HG03558 (cell line): ENCODE measurements around the gene CIAO2A.
"Not testable (repeated sequence)": the region's sequence is repeated elsewhere in the genome, so short reads cannot be mapped to it uniquely, and the experiment has no call there.

Source experiments
- ATAC-seq: cut with Tn5 transposase; IDR thresholded peaks from one replicate; pipeline ENCODE4 v1.9.1; 2021; ENCODE audit warnings: moderate number of reproducible peaks; ENCODE audit not compliant: unreplicated experiment; ENCODE audit errors: extremely low read depth

Gene CIAO2A

GRCh38 chr15:64072812-64073211, 20.8 kb downstream of the CIAO2A start:
- no peak for ATAC-seq

- ATAC-seq: no peak
Observed at GRCh38 chr15:64071931-64072765, 21.5 kb downstream of the CIAO2A start.

- ATAC-seq: no peak
Observed at GRCh38 chr15:64070965-64071851, 22.4 kb downstream of the CIAO2A start.

- ATAC-seq: no peak
Observed at GRCh38 chr15:64070106-64070505, 23.5 kb downstream of the CIAO2A start.

GRCh38 chr15:64068133-64068532, 25.5 kb downstream of the CIAO2A start:
- no peak for ATAC-seq

- ATAC-seq: no peak
Observed at GRCh38 chr15:64067564-64068030, 26.0 kb downstream of the CIAO2A start.

- ATAC-seq: no peak
Observed at GRCh38 chr15:64066451-64066850, 27.2 kb downstream of the CIAO2A start.

GRCh38 chr15:64060716-64061115, 32.9 kb downstream of the CIAO2A start:
- ATAC-seq: no peak

GRCh38 chr15:64059104-64059503, 34.5 kb downstream of the CIAO2A start:
- ATAC-seq: not testable (repeated sequence)

- no peak for ATAC-seq
Observed at GRCh38 chr15:64058279-64058678, 35.4 kb downstream of the CIAO2A start.

GRCh38 chr15:64053674-64054073, 40.0 kb downstream of the CIAO2A start:
- ATAC-seq: not testable (repeated sequence)

GRCh38 chr15:64052925-64053491, 40.6 kb downstream of the CIAO2A start:
- ATAC-seq: no peak

- no peak for ATAC-seq
Observed at GRCh38 chr15:64051407-64052259, 42.0 kb downstream of the CIAO2A start.

GRCh38 chr15:64051093-64051402, 42.6 kb downstream of the CIAO2A start:
- no peak for ATAC-seq

GRCh38 chr15:64050281-64051092, 43.2 kb downstream of the CIAO2A start:
- no peak for ATAC-seq

- ATAC-seq: no peak
Observed at GRCh38 chr15:64048781-64049460, 44.7 kb downstream of the CIAO2A start.

- no peak for ATAC-seq
Observed at GRCh38 chr15:64046421-64047153, 47.1 kb downstream of the CIAO2A start, which contains the start of gene DAPK2. Gene DAPK2 (minus strand): TSS chr15:64046485. CDS start chr15:64040261, 6,224 bp downstream.
